GM19328 (cell line): Measurements from ENCODE around the gene CCNDBP1.

Experiments
- ATAC-seq: cut with Tn5 transposase; IDR thresholded peaks from one replicate; pipeline ENCODE4 v1.9.1; 2021; ENCODE audit warnings: mild to moderate bottlenecking, moderate library complexity; ENCODE audit not compliant: unreplicated experiment

The CCNDBP1 gene

DNA sequence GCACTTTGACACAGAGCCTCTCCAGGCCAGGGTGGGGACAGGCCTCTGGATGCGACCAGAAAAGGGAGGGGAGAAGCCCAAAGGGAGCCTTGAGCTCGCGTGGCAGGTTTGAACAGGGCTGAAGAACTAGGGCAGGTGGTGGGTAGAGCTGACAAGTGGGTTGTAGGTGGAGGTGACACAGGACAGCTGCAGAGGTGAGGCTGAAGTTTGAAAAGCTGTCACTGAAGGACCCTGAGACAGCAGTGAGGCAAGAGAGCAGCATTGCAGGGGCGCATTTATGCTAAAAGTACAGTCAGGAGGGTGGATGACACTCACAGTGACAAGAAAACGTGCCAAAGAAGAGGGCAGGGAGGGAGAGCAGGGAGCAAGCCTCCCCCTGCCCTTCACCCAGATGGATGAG lies 57.4 kb downstream of the CCNDBP1 start:
- ATAC-seq = no peak

- ATAC-seq = no peak
Observed at GRCh38 chr15:43243020-43243645, 57.9 kb downstream of the CCNDBP1 start.

GRCh38 chr15:43244092-43244491 lies 58.9 kb downstream of the CCNDBP1 start:
- no peak for ATAC-seq

GRCh38 chr15:43246261-43246774 lies 61.1 kb downstream of the CCNDBP1 start:
- ATAC-seq = no peak
